Stomach (tissue), 4 donors: ENCODE measurements around the gene MPST.

Source experiments
- EP300 ChIP-seq: sonication (generic); formaldehyde crosslinking; IDR thresholded peaks from one replicate; pipeline ENCODE4 v1.6.1; 2017; ENCODE audit warnings: antibody characterized with exemption
- POLR2A ChIP-seq, 4 donors: fragments of 450-650 bp; IDR thresholded peaks; one replicate each; pipeline ENCODE4 v1.6.1; 2016; ENCODE audit warnings: antibody characterized with exemption in 4 of 4, control low read depth in 2 of 4, mild to moderate bottlenecking in 1 of 4, moderate library complexity in 1 of 4
- POLR2AphosphoS5 ChIP-seq, 3 donors: sonication (generic); formaldehyde crosslinking; IDR thresholded peaks; one replicate each; pipeline ENCODE4 v1.6.1; 2016; ENCODE audit warnings: antibody characterized with exemption in 3 of 3
- TF ChIP-seq, protein P1 (sequence below), 7 experiments: fragments of 450-650 bp in 4 of 7; fragments of 200-600 bp in 3 of 7; sonication (generic) in 3 of 7; IDR thresholded peaks; one replicate each; pipeline ENCODE4 v1.5.1; 2016 to 2019; ENCODE audit warnings: antibody characterized with exemption in 7 of 7, control low read depth in 2 of 7, mild to moderate bottlenecking in 1 of 7

DNA sequence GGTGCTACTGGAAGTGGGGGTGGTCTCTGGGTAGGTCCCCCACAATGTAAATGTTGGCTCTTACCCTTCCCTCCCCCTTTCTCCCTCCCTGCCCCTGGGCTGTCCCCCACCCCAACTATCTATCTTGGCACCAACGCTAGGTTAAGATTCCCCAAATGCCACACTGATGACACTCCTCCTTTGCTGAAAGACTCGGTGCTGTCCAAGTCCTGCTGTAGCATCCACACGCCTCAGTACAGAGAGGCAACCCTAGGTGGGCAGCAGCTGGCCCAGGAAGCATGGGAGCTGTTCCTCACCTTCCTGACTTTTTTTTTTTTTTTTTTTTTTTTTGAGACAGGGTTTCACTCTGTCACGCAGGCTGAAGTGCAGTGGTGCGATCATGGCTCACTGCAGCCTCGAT, 28.6 kb downstream of the MPST start:
- TF ChIP-seq, protein P1, sequence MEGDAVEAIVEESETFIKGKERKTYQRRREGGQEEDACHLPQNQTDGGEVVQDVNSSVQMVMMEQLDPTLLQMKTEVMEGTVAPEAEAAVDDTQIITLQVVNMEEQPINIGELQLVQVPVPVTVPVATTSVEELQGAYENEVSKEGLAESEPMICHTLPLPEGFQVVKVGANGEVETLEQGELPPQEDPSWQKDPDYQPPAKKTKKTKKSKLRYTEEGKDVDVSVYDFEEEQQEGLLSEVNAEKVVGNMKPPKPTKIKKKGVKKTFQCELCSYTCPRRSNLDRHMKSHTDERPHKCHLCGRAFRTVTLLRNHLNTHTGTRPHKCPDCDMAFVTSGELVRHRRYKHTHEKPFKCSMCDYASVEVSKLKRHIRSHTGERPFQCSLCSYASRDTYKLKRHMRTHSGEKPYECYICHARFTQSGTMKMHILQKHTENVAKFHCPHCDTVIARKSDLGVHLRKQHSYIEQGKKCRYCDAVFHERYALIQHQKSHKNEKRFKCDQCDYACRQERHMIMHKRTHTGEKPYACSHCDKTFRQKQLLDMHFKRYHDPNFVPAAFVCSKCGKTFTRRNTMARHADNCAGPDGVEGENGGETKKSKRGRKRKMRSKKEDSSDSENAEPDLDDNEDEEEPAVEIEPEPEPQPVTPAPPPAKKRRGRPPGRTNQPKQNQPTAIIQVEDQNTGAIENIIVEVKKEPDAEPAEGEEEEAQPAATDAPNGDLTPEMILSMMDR (IDR thresholded peaks at IDR 0.05): no peak
- TF ChIP-seq POLR2A (IDR thresholded peaks at IDR 0.05) (no peak), EP300 (no peak), POLR2AphosphoS5 (IDR thresholded peaks at IDR 0.05) (no peak)
